A673 (cell line): ENCODE results near the gene COA3. TPM values are rescaled to one million over a fixed set of nuclear protein-coding genes. Genes with fewer than 3 reads are reported as not detected.

Source experiments
- BruUV-seq: library from RNA; stranded (reverse); fragments of 400-500 nt; replicated peaks from 2 replicates; lab custom pipeline; 2021; lab: Mats Ljungman, UMichigan
- CTCF ChIA-PET: fragments of 300-600 bp; sonication (Branson Sonifier 250); formaldehyde crosslinking; loops from one replicate; lab custom pipeline; 2022; ENCODE audit warnings: antibody characterized with exemption; lab: Charles Lee
- POLR2A ChIA-PET: fragments of 300-600 bp; sonication (Branson Sonifier 250); formaldehyde crosslinking; loops from one replicate; lab custom pipeline; 2022; ENCODE audit warnings: antibody characterized with exemption; ENCODE audit not compliant: low non-redundant PET; lab: Charles Lee
- DNase-seq: peaks from one replicate; pipeline ENCODE4 v3.0.0-alpha.2; 2015; ENCODE audit warnings: low spot score
- H3K27ac ChIP-seq: fragments of 200-600 bp; sonication (generic); 2 replicates; pipeline ENCODE4 v1.5.1; 2016; ENCODE audit warnings: mixed run types, low read depth, mild to moderate bottlenecking, mixed read lengths, antibody characterized with exemption, low read length; ENCODE audit not compliant: poor library complexity, severe bottlenecking
- H3K27me3 ChIP-seq: fragments of 200-600 bp; sonication (generic); replicated peaks from 2 replicates; pipeline ENCODE4 v1.6.1; 2017; ENCODE audit warnings: mixed run types, low read depth, mild to moderate bottlenecking, mixed read lengths, antibody characterized with exemption, low read length; ENCODE audit not compliant: insufficient read depth, poor library complexity
- H3K36me3 ChIP-seq: fragments of 200-600 bp; sonication (generic); 2 replicates; pipeline ENCODE4 v1.6.1; 2016; ENCODE audit warnings: mixed run types, mild to moderate bottlenecking, mixed read lengths, antibody characterized with exemption, low read length; ENCODE audit not compliant: insufficient read depth, poor library complexity, severe bottlenecking
- H3K4me1 ChIP-seq: fragments of 200-600 bp; sonication (generic); 2 replicates; pipeline ENCODE4 v1.6.1; 2017; ENCODE audit warnings: mixed run types, mild to moderate bottlenecking, mixed read lengths, antibody characterized with exemption, low read length; ENCODE audit not compliant: insufficient read depth, poor library complexity, severe bottlenecking
- H3K4me3 ChIP-seq: fragments of 200-600 bp; sonication (generic); 2 replicates; pipeline ENCODE4 v1.5.1; 2016; ENCODE audit warnings: low read depth, mixed run types, mild to moderate bottlenecking, mixed read lengths, low read length; ENCODE audit not compliant: poor library complexity, severe bottlenecking
- H3K9me3 ChIP-seq: fragments of 200-600 bp; sonication (generic); 2 replicates; pipeline ENCODE4 v1.6.1; 2016; ENCODE audit warnings: mixed run types, low read depth, mild to moderate bottlenecking, mixed read lengths, antibody characterized with exemption, low read length; ENCODE audit not compliant: poor library complexity, severe bottlenecking
- CTCF ChIP-seq: fragments of 300-800, 200-600 bp; sonication (generic); conservative IDR thresholded peaks from 2 replicates; pipeline ENCODE4 v1.5.1; 2017; ENCODE audit warnings: low read depth, mild to moderate bottlenecking, antibody characterized with exemption, low read length, moderate library complexity, mixed read lengths
- EZH2 ChIP-seq: fragments of 200-600 bp; sonication (generic); IDR thresholded peaks from 2 replicates; pipeline ENCODE4 v1.6.1; 2017; ENCODE audit warnings: borderline replicate concordance, low read depth, mild to moderate bottlenecking, mixed read lengths, antibody characterized with exemption, low read length; ENCODE audit not compliant: poor library complexity, severe bottlenecking
- intact Hi-C: fragments of 100-400 bp; cut with micrococcal nuclease; formaldehyde crosslinking; loops from one replicate; pipeline ENCODE4 v1.10.0; 2022; ENCODE audit not compliant: unreplicated experiment
- total RNA-seq: library from RNA; stranded (reverse); gene quantifications from 2 replicates; pipeline ENCODE4 v1.2.3, GENCODE V29; 2021

The COA3 gene
- total RNA-seq, 1 experiment from 2014 or later = 29.0 TPM

DNA sequence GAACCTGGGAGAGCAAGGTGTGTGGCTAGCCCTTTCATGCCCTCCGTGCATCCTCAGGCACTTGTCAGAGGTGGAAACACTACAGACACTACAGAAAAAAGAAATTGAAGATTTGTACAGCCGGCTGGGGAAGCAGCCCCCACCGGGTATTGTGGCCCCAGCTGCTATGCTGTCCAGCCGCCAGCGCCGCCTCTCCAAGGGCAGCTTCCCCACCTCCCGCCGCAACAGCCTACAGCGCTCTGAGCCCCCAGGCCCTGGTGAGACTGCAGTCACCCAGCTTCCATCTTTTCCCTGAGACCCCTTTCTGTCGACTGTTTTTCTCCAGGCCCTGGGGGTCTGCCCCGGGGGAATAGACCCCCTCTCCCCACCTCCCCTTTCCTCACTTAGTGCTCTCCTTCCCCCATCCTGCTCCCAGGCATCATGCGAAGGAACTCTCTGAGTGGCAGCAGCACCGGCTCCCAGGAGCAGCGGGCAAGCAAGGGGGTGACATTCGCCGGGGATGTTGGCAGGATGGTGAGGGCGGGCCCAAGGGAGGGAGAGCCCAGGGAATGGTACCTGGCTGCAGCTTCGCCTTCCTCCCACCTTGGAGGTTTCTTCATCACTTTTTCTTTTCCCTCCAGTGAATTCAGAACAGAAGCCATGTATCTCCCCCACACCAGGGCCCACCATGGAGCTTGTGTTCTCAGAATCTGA lies 2.3 kb downstream of the COA3 start:
- no peak overlapping the region for H3K4me3 ChIP-seq
- no peaks in the 10 kb centered on the region for H3K9me3 ChIP-seq
- no TSS peak for BruUV-seq
- H3K27ac ChIP-seq = no peak overlapping the region
- no peak for DNase-seq
- POLR2A ChIA-PET = no interaction called here
- H3K36me3 ChIP-seq = no peaks in the 10 kb centered on the region
- no peaks in the 10 kb centered on the region for H3K27me3 ChIP-seq
- TF ChIP-seq CTCF (no peak), EZH2 (no peak)
- intact Hi-C loops = no loop called here
- CTCF ChIA-PET = no interaction called here
- no peaks in the 10 kb centered on the region for H3K4me1 ChIP-seq

- no peaks in the 10 kb centered on the region for H3K4me1 ChIP-seq
- no peaks in the 10 kb centered on the region for H3K36me3 ChIP-seq
- TF ChIP-seq EZH2 (no peak), CTCF (no peak)
- no peak overlapping the region for H3K27ac ChIP-seq
- BruUV-seq = no TSS peak
- H3K27me3 ChIP-seq = no peaks in the 10 kb centered on the region
- H3K9me3 ChIP-seq = no peaks in the 10 kb centered on the region
- ChIA-PET CTCF (no interaction called here), POLR2A (no interaction called here)
- DNase-seq = no peak
- H3K4me3 ChIP-seq = no peak overlapping the region
- intact Hi-C loops = no loop called here
These were observed 3.0 kb downstream of the COA3 start for GRCh38 chr17:42795465-42795864.

DNA sequence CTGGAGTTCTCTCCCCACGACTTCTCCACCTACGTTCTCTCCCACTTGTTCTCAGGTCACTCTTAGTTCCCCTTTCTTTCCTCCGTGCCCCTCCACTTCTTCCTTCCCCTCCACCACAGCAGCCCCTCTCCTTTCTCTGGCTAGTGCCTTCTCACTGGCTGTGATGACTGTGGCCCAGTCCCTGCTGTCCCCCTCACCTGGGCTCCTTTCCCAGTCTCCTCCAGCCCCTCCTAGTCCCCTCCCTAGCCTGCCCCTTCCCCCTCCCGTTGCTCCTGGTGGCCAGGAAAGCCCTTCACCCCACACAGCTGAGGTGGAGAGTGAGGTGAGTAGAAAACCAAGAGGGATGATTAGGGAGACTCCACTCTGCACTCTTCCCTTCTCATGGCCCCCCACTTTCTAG lies 3.4 kb downstream of the COA3 start:
- no peaks in the 10 kb centered on the region for H3K27me3 ChIP-seq
- no TSS peak for BruUV-seq
- H3K9me3 ChIP-seq = no peaks in the 10 kb centered on the region
- H3K27ac ChIP-seq = no peak overlapping the region
- no peak for DNase-seq
- no peaks in the 10 kb centered on the region for H3K4me1 ChIP-seq
- TF ChIP-seq EZH2 (no peak), CTCF (no peak)
- intact Hi-C loops = no loop called here
- ChIA-PET POLR2A (no interaction called here), CTCF (no interaction called here)
- no peak overlapping the region for H3K4me3 ChIP-seq
- H3K36me3 ChIP-seq = no peaks in the 10 kb centered on the region
